Upper lobe of left lung (tissue), 4 donors: ENCODE results near the gene ERN1.

Experiments
- CTCF ChIP-seq, 6 experiments: fragments of 450-650 bp in 4 of 6; fragments of 200-600 bp in 2 of 6; sonication (generic) in 2 of 6; IDR thresholded peaks; one replicate each; pipeline ENCODE4 v1.5.1; 2016 to 2019; ENCODE audit warnings: antibody characterized with exemption in 6 of 6
- POLR2A ChIP-seq, 4 donors: fragments of 450-650 bp; IDR thresholded peaks; one replicate each; pipeline ENCODE4 v1.5.1; 2016 to 2017; ENCODE audit warnings: antibody characterized with exemption in 4 of 4, mild to moderate bottlenecking in 2 of 4

- TF ChIP-seq CTCF (IDR thresholded peaks at IDR 0.05) = peak in 4 of 6 experiments; percentile 8 to 38 (median 17)
- peak in 1 of 4 donors; percentile 15 for TF ChIP-seq POLR2A (IDR thresholded peaks at IDR 0.05)
Measured at GRCh38 chr17:64130559-64131001, 636 bp upstream of the ERN1 start.
